GM12878 (cell line): ENCODE results near the gene RPP30. TPM values are rescaled to one million over a fixed set of nuclear protein-coding genes. Genes with fewer than 3 reads are reported as not detected.
A peak's percentile ranks its signal among the peaks of the same experiment; 100 is the strongest.

Source experiments
- ATAC-seq: fragments of 200-7000 bp; cut with Tn5 transposase; 3 replicates; pipeline ENCODE4 v1.9.1; 2020; ENCODE audit warnings: mild to moderate bottlenecking, moderate library complexity
- BruUV-seq: library from RNA; stranded (reverse); fragments of 400-500 nt; replicated peaks from 2 replicates; lab custom pipeline; 2021; lab: Mats Ljungman, UMichigan
- CTCF ChIA-PET: fragments of 300-600 bp; sonication (Branson Sonifier 250); formaldehyde crosslinking; extraction: SDS; loops from one replicate; lab custom pipeline; 2021; ENCODE audit warnings: inconsistent platforms; lab: Yijun Ruan, JAX
- POLR2A ChIA-PET: fragments of 350-600 bp; formaldehyde crosslinking; extraction: SDS; loops from one replicate; lab custom pipeline; 2021; ENCODE audit warnings: inconsistent platforms; lab: Charles Lee
- RAD21 ChIA-PET: fragments of 300-600 bp; sonication (Branson Sonifier 250); formaldehyde crosslinking; loops from one replicate; lab custom pipeline; 2023; ENCODE audit warnings: antibody characterized with exemption; ENCODE audit not compliant: unreplicated experiment; lab: Charles Lee
- SMC1A ChIA-PET: fragments of 300-600 bp; sonication (Branson Sonifier 250); formaldehyde crosslinking; loops from one replicate; lab custom pipeline; 2023; ENCODE audit not compliant: unreplicated experiment, uncharacterized antibody; lab: Charles Lee
- DNase-seq: peaks from one replicate; pipeline ENCODE4 v3.0.0-alpha.2; 2011; ENCODE audit warnings: low read depth, low spot score
- FAIRE-seq: peaks from 3 replicates; lab custom pipeline; 2011; peaks lifted over from hg19 to GRCh38; lab: Jason Lieb, UNC
- H2AFZ ChIP-seq: 2 replicates; pipeline ENCODE4 v1.6.0; 2011; ENCODE audit warnings: low read depth, low read length, control low read depth; ENCODE audit not compliant: control insufficient read depth
- H3K27ac ChIP-seq: 2 replicates; pipeline ENCODE4 v1.5.1; 2011; ENCODE audit warnings: control low read depth; ENCODE audit not compliant: control insufficient read depth, insufficient read depth
- H3K27me3 ChIP-seq, 2 experiments: replicated peaks in 1 of 2; 2 replicates each; pipeline versions ENCODE4 v1.6.0 to v1.6.1; 2011; ENCODE audit warnings: low read length in 1 of 2; ENCODE audit not compliant: control insufficient read depth in 2 of 2, insufficient read depth in 2 of 2
- H3K36me3 ChIP-seq, 2 experiments: 2 replicates each; pipeline ENCODE4 v1.5.1; 2011; ENCODE audit warnings: low read length in 1 of 2; ENCODE audit not compliant: control insufficient read depth in 2 of 2, insufficient read depth in 2 of 2
- H3K4me1 ChIP-seq: 2 replicates; pipeline ENCODE4 v1.6.1; 2011; ENCODE audit warnings: mild to moderate bottlenecking, low read length, moderate library complexity, mixed read lengths; ENCODE audit not compliant: control insufficient read depth, insufficient read depth
- H3K4me2 ChIP-seq: 2 replicates; pipeline ENCODE4 v1.6.0; 2011; ENCODE audit warnings: control low read depth; ENCODE audit not compliant: control insufficient read depth, insufficient read depth
- H3K4me3 ChIP-seq: fragments of 200-600 bp; sonication (generic); 2 replicates; pipeline ENCODE4 v1.5.1; 2016
- H3K79me2 ChIP-seq: 2 replicates; pipeline ENCODE4 v1.6.0; 2011; ENCODE audit warnings: low read length; ENCODE audit not compliant: control insufficient read depth, insufficient read depth
- H3K9ac ChIP-seq: 2 replicates; pipeline ENCODE4 v1.8.0; 2011; ENCODE audit warnings: low read length, control low read depth, mixed read lengths; ENCODE audit not compliant: control insufficient read depth, insufficient read depth
- H3K9me3 ChIP-seq: replicated peaks from 3 replicates; pipeline ENCODE4 v1.5.1; 2011; ENCODE audit warnings: mild to moderate bottlenecking, low read length; ENCODE audit not compliant: control insufficient read depth, insufficient read depth
- H4K20me1 ChIP-seq: 2 replicates; pipeline ENCODE4 v1.6.0; 2011; ENCODE audit not compliant: control insufficient read depth, insufficient read depth
- CBFB ChIP-seq: IDR thresholded peaks from 2 replicates; pipeline ENCODE4 v1.6.1; 2016; ENCODE audit warnings: antibody characterized with exemption, low read depth
- MEF2B ChIP-seq: fragments of 450-650 bp; IDR thresholded peaks from 2 replicates; pipeline ENCODE4 v1.6.1; 2018; ENCODE audit warnings: mild to moderate bottlenecking, moderate library complexity; ENCODE audit not compliant: partially characterized antibody, poor library complexity, severe bottlenecking
- SMC3 ChIP-seq: IDR thresholded peaks from 2 replicates; pipeline ENCODE4 v1.6.1; 2011; ENCODE audit warnings: low read length, improper control_type of control experiment, borderline replicate concordance
- SREBF2 ChIP-seq: IDR thresholded peaks from 2 replicates; pipeline ENCODE4 v1.6.1; 2012; ENCODE audit warnings: mild to moderate bottlenecking, low read length
- YBX1 ChIP-seq: fragments of 450-650 bp; IDR thresholded peaks from 2 replicates; pipeline ENCODE4 v1.6.1; 2016; ENCODE audit warnings: antibody characterized with exemption
- WGBS: methylation state at CpG from one replicate; pipeline ENCODE4 v1.1.6; 2016; ENCODE audit warnings: low lambda C conversion rate; ENCODE audit not compliant: insufficient replicate concordance, insufficient coverage; ENCODE audit errors: missing lambda C conversion rate; 5-methylcytosine and 5-hydroxymethylcytosine counted together
- in situ Hi-C: fragments of 300-500 bp; cut with MboI; formaldehyde crosslinking; loops from 9 replicates; pipeline ENCODE4 v1.14.3; 2018; ENCODE audit warnings: mixed read lengths
- intact Hi-C: fragments of 100-400 bp; cut with micrococcal nuclease; formaldehyde crosslinking; loops from one replicate; pipeline ENCODE4 v1.14.2; 2022; ENCODE audit not compliant: unreplicated experiment
- polyA plus RNA-seq, 11 experiments: library from polyadenylated mRNA; depleted of rRNA in 4 of 11; unstranded in 6 of 11; stranded (reverse) in 5 of 11; fragments of >200 nt; fragmentation: Nextera tagmentation in 4 of 11; fragmentation: Illumina TruSeq in 1 of 11; extraction: Ambion mirVana in 4 of 11; extraction: Trizol in 1 of 11; gene quantifications; 1 replicate in 1 of 11; 2 replicates in 10 of 11; pipeline versions ENCODE4 v1.2.1 to v1.2.3, GENCODE V29; 2011 to 2016; ENCODE audit warnings: inconsistent platforms in 2 of 11, missing spikeins in 2 of 11, low read depth in 1 of 11
- total RNA-seq, 4 experiments: library from RNA; depleted of rRNA in 3 of 4; stranded (reverse); fragments of >200 nt in 3 of 4; fragmentation: Illumina TruSeq in 1 of 4; extraction: Trizol in 1 of 4; gene quantifications; 2 replicates each; pipeline versions ENCODE4 v1.2.1 to v1.2.3, GENCODE V29; 2013 to 2021
- TF ChIP-seq, protein P1 (sequence below): fragments of 450-650 bp; IDR thresholded peaks from 2 replicates; pipeline ENCODE4 v1.6.1; 2018; ENCODE audit warnings: mild to moderate bottlenecking, low read depth, moderate library complexity; ENCODE audit not compliant: partially characterized antibody
- TF ChIP-seq, protein P2 (sequence below): fragments of 150-350 bp; IDR thresholded peaks from 2 replicates; pipeline ENCODE4 v1.6.1; 2016; ENCODE audit warnings: low read depth, low read length

The RPP30 gene
- total and polyA plus RNA-seq, 10 of the 15 experiments (the other 5 are each of a cell fraction or from before 2014, with no cell fraction given): 48.0 to 208 (median 72.6) TPM

DNA sequence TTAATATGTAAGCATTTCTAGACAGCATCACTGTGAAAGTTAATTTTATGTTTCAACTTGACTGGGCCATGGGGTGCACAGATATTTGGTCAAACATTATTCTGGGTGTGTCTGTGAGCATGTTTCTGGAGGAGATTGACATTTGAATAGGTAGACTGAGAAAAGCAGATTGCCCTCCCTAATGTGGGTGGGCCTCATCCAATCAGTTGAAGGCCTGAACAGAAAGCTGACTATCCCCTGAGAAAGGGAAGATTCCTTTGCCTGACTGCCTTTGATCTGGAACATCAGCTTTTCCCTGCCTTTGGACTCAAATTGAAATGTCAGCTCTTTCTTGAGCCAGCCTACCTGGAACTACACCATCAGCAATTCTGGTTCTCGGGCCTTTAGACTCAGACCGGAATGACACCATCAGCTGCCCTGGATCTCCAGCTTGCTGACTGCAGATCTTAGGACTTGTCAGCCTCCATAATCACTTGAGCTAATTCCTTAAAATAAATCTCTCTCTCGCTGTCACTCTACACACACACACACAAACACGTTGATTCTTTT is 5.7 kb upstream of the RPP30 start:
- Histone ChIP-seq H3K9ac (no peak overlapping the region), H3K79me2 (no peaks in the 10 kb centered on the region), H3K9me3 (no peaks in the 10 kb centered on the region; the same call in 1 of the 3 replicates), H3K36me3 (no peaks in the 10 kb centered on the region), H4K20me1 (no peaks in the 10 kb centered on the region), H3K4me3 (no peak overlapping the region), H3K4me2 (no peak overlapping the region), H3K27me3 (no peaks in the 10 kb centered on the region; a peak in 1 of 4 replicates), H2AFZ (no peak overlapping the region), H3K4me1 (no peaks in the 10 kb centered on the region), H3K27ac (no peak overlapping the region)
- ChIA-PET POLR2A (interaction anchor here (0.7 kb wide), 1 partner anchor 114 kb away, joined by 3 read pairs; no protein-coding TSS in a partner anchor), CTCF (interaction anchor here (0.6 to 3.8 kb wide), 10 partner anchors 14 to 1385 kb away, joined by 3 to 18 read pairs (median 4); partner anchors contain the start of gene ANKRD1), RAD21 (interaction anchor here (0.7 to 1.4 kb wide), 2 partner anchors 115 to 1076 kb away, joined by 3 to 5 read pairs; no protein-coding TSS in a partner anchor), SMC1A (interaction anchor here (1.1 to 2.0 kb wide), 5 partner anchors 9 to 214 kb away, joined by 3 to 6 read pairs (median 3); no protein-coding TSS in a partner anchor)
- ATAC-seq: no peak
- no peak for DNase-seq
- TF ChIP-seq YBX1 (no peak), MEF2B (no peak)
- no peak for FAIRE-seq
- in situ Hi-C loops: loop anchor here (5.0 kb wide), 2 partner anchors 119 to 1074 kb away; no protein-coding TSS in a partner anchor
- intact Hi-C loops: loop anchor here (10.0 kb wide), 1 partner anchor 911 kb away; no protein-coding TSS in a partner anchor
- BruUV-seq: no TSS peak
- WGBS: 72% methylated on average over 4 of the region's 4 CpGs

DNA sequence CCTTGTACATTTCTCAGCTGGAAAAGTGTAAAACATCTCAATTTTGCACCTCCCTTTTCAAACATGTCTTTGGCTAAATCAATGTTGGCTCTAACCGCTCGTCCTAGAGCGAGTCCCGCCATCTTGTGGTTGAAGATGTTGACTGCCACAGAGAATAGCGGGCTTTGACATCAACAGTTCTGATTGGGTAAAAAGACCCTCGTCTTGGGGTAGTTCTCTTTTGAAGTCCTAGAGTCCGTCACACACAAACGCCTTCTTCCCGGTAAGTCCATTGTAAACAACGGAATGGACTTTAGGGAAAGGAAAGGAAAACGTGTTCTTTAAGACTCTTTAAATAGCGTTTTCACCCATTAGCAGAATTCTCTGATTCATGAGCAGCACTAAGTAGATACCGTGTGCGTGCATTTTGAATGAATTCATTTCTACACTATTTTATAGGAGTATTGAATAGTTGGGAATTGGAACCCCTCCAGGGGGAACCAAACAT is 452 bp upstream of the RPP30 start:
- FAIRE-seq (peak; percentile 31), DNase-seq (peak; percentile 17), ATAC-seq (peak; percentile 78)
- no peaks in the 10 kb centered on the region for H4K20me1 ChIP-seq
- H2AFZ ChIP-seq: peak overlapping the region; percentile 94
- H3K36me3 ChIP-seq: peaks cover 0 to 8% of the 10 kb centered on the region in 2 experiments; a peak in 2 of 4 replicates
- peak overlapping the region; percentile 87 for H3K4me3 ChIP-seq
- no TSS peak for BruUV-seq
- SMC1A ChIA-PET: interaction anchor here (0.6 to 1.7 kb wide), 7 partner anchors 8 to 428 kb away, joined by 3 to 6 read pairs (median 4); no protein-coding TSS in a partner anchor
- H3K27me3 ChIP-seq: no peaks in the 10 kb centered on the region; a peak in 1 of 4 replicates
- RAD21 ChIA-PET: interaction anchor here (0.8 to 1.4 kb wide), 4 partner anchors 10 to 1170 kb away, joined by 3 to 5 read pairs (median 3); partner anchors contain the start of gene KIF20B
- no peak overlapping the region for H3K27ac ChIP-seq
- intact Hi-C loops (loop anchor here (2.0 kb wide), 1 partner anchor 121 kb away; no protein-coding TSS in a partner anchor), in situ Hi-C loops (no loop called here)
- POLR2A ChIA-PET: interaction anchor here (0.9 kb wide), 1 partner anchor 1052 kb away, joined by 3 read pairs; the partner anchor contains the start of gene BTAF1
- H3K4me1 ChIP-seq: 0 out of 2 replicates have a peak, but pooled peaks cover 3% of the 10 kb centered on the region
- no peaks in the 10 kb centered on the region; the same call in 1 of the 3 replicates for H3K9me3 ChIP-seq
- H3K79me2 ChIP-seq: peaks cover 22% of the 10 kb centered on the region
- WGBS: 2% methylated on average over 14 of the region's 14 CpGs
- H3K9ac ChIP-seq: no peak overlapping the region; the same call in 1 of the 2 replicates
- CTCF ChIA-PET: interaction anchor here (0.6 to 3.5 kb wide), 19 partner anchors 9 to 1057 kb away, joined by 3 to 20 read pairs (median 4); partner anchors contain the start of gene HTR7
- H3K4me2 ChIP-seq: peak overlapping the region; percentile 92
- TF ChIP-seq, protein P1, sequence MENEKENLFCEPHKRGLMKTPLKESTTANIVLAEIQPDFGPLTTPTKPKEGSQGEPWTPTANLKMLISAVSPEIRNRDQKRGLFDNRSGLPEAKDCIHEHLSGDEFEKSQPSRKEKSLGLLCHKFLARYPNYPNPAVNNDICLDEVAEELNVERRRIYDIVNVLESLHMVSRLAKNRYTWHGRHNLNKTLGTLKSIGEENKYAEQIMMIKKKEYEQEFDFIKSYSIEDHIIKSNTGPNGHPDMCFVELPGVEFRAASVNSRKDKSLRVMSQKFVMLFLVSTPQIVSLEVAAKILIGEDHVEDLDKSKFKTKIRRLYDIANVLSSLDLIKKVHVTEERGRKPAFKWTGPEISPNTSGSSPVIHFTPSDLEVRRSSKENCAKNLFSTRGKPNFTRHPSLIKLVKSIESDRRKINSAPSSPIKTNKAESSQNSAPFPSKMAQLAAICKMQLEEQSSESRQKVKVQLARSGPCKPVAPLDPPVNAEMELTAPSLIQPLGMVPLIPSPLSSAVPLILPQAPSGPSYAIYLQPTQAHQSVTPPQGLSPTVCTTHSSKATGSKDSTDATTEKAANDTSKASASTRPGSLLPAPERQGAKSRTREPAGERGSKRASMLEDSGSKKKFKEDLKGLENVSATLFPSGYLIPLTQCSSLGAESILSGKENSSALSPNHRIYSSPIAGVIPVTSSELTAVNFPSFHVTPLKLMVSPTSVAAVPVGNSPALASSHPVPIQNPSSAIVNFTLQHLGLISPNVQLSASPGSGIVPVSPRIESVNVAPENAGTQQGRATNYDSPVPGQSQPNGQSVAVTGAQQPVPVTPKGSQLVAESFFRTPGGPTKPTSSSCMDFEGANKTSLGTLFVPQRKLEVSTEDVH: no peak
- no peak for TF ChIP-seq YBX1
- TF ChIP-seq, protein P2, sequence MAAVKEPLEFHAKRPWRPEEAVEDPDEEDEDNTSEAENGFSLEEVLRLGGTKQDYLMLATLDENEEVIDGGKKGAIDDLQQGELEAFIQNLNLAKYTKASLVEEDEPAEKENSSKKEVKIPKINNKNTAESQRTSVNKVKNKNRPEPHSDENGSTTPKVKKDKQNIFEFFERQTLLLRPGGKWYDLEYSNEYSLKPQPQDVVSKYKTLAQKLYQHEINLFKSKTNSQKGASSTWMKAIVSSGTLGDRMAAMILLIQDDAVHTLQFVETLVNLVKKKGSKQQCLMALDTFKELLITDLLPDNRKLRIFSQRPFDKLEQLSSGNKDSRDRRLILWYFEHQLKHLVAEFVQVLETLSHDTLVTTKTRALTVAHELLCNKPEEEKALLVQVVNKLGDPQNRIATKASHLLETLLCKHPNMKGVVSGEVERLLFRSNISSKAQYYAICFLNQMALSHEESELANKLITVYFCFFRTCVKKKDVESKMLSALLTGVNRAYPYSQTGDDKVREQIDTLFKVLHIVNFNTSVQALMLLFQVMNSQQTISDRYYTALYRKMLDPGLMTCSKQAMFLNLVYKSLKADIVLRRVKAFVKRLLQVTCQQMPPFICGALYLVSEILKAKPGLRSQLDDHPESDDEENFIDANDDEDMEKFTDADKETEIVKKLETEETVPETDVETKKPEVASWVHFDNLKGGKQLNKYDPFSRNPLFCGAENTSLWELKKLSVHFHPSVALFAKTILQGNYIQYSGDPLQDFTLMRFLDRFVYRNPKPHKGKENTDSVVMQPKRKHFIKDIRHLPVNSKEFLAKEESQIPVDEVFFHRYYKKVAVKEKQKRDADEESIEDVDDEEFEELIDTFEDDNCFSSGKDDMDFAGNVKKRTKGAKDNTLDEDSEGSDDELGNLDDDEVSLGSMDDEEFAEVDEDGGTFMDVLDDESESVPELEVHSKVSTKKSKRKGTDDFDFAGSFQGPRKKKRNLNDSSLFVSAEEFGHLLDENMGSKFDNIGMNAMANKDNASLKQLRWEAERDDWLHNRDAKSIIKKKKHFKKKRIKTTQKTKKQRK: no peak
- TF ChIP-seq SMC3: peak; percentile 53
- no peak for TF ChIP-seq SREBF2
- TF ChIP-seq CBFB: no peak
